Fibroblast of villous mesenchyme (primary cell): ENCODE results near the gene TDRD7. TPM values are rescaled to one million over a fixed set of nuclear protein-coding genes. Genes with fewer than 3 reads are reported as not detected.

ENCODE experiments used
- DNase-seq: peaks from one replicate; pipeline ENCODE4 v3.0.0-alpha.2; 2010; ENCODE audit warnings: low read depth
- H3K4me3 ChIP-seq: 2 replicates; pipeline ENCODE4 v1.5.1; 2011; ENCODE audit warnings: low read depth, mild to moderate bottlenecking, low read length
- total RNA-seq: library from RNA; depleted of rRNA; stranded (reverse); fragments of >200 nt; gene quantifications from 2 replicates; pipeline ENCODE4 v1.2.3, GENCODE V29; 2012
- TF ChIP-seq, protein P1 (sequence below): IDR thresholded peaks from 2 replicates; pipeline ENCODE4 v1.5.1; 2012; ENCODE audit warnings: low read depth, mild to moderate bottlenecking, low read length; ENCODE audit not compliant: insufficient read depth

Gene TDRD7
- total RNA-seq, 1 donor = 11.7 TPM

DNA sequence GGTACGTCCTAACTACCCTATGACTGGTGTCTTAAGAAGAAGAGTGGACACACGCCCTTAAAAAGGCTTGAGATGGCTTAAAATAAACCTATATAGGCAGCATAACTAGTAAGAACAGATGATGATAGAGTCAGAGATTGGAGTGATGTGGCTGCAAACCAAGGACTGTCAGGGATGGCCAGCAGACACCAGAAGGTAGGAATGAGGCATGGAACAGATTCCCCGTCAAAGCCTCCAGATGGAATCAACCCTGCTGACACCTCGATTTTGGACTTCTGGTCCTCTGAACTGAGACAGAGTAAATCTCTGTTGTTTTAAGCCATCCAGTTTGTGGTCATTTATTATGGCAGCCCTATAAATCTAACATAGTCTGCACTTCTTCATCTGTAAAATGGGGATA, 97.0 kb downstream of the TDRD7 start:
- TF ChIP-seq, protein P1, sequence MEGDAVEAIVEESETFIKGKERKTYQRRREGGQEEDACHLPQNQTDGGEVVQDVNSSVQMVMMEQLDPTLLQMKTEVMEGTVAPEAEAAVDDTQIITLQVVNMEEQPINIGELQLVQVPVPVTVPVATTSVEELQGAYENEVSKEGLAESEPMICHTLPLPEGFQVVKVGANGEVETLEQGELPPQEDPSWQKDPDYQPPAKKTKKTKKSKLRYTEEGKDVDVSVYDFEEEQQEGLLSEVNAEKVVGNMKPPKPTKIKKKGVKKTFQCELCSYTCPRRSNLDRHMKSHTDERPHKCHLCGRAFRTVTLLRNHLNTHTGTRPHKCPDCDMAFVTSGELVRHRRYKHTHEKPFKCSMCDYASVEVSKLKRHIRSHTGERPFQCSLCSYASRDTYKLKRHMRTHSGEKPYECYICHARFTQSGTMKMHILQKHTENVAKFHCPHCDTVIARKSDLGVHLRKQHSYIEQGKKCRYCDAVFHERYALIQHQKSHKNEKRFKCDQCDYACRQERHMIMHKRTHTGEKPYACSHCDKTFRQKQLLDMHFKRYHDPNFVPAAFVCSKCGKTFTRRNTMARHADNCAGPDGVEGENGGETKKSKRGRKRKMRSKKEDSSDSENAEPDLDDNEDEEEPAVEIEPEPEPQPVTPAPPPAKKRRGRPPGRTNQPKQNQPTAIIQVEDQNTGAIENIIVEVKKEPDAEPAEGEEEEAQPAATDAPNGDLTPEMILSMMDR = no peak
- DNase-seq = no peak
- no peak overlapping the region for H3K4me3 ChIP-seq

DNA sequence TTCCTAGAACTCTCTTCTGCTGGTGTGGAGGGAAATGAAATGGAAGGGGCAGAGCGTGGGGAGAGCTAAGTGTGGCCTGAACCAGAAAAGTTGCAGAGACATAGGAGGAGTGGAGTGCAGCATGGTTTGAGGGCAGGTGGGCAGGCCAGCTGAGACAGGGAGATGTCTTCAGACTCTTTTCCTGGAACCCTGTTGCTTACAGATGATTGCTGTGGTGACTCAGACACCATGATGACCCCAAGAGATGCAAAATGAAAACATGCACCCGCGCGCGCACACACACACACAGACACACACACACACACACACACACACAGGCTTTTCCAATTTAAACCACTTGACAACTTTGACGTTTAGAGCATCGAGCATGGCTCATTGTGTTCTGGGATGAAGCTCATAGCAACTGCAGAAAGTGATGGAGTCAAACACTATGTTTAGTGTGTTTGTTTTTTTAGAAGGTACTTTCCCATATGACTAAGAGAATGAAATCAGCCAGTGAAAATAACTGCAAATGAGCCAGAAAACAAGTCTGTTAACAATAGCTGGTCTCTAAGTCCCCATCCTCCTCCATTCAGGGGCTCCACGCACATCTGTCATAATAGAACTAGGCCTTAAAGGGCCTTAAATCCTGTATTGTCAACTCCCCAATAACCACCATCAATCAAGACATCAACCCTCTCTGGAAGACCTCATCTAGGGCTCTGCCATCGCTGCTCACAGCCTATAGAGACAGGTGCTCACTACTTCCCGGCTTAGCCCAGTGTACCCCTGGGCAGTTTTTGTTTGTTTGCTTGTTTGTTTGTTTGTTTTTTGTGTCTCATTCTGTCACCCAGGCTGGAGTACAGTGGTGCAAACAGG, 99.1 kb downstream of the TDRD7 start:
- TF ChIP-seq, protein P1 = no peak

DNA sequence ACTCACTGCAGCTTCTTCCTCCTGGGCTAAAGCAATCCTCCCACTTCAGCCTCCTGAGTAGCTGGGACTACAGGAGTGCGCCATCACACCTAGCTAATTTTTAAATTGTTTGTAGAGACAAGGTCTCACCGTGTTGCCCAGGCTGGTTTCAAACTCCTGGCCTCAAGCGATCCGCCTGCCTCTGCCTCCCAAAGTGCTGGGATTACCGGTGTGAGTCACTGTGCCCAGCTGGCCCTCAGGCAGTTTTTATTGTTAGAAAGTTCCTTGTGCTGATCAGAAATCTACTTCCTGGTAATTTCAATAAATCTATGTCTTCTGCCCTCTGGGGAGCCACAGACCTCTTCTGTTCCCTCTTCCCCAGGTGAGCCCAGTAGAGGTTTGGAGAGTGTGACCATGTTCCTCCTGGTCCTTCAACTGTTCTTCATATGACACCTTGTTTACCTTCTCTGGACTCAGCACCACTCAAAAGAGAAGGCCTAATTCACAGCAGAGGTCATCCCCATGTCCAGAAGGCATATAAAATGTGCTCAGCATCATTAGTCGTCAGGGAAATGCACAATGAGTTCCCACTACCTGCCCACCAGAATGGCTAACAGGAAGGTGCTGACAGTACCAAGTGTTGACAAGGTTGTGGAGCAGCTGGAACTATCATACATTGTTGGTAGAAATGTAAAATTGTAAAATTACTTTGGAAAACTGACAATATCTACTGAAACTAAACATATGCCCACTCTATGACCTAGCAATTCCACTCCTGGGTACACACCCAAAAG, 99.9 kb downstream of the TDRD7 start:
- TF ChIP-seq, protein P1 = no peak
- DNase-seq = no peak
- no peak overlapping the region for H3K4me3 ChIP-seq

More for the DNA sequence above, 99.1 kb downstream of the TDRD7 start:
- H3K4me3 ChIP-seq = no peak overlapping the region
- DNase-seq = peak; percentile 73

DNA sequence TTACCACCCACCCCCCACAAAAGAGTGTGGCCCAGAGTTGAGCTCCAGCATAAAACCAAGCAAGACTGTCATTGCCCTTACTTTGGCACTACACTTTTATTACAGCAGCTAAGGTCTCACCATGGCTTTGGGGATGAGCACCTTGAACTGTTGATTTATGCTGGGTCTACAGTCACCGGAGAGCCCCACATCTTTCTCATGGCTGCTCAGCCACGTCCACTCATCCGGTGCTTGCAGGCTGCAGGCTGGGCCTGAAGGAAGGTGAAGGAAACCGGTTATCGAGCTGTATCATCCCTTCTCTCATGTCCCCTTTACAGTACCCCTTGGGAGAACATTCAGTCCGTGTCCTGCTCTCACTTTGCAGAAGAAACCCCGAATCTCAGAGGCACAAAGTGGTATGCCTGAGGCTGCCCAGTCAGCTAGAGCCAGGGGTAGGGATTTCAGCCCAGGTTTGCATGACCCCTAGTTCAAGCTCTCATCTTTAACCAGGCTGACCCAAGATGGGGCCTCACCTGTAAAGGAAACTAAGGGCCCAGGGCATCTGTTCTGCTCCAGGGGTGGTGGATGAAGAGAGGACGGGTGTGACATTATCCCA, 101.2 kb downstream of the TDRD7 start:
- no peak overlapping the region for H3K4me3 ChIP-seq
- TF ChIP-seq, protein P1 = no peak
- DNase-seq = no peak

DNA sequence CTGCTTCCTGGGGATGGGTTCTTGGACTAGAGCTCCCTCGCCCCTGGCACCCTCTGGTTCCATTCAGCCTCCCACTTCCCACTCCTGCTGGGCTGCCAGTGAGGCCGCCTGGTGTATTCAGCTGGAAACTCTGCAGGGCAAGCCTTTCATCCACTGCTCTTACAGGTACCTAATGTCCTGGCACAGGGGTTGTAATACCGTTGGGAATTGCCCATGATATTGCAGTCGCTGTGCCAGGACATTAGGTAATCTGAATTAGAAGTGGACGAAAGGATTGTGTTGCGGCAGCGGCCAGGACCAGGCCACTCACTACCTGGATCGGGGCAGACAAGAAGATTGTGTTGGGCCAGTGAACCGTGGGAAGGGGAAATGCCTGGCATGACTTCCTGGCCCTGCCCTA, 102.6 kb downstream of the TDRD7 start:
- DNase-seq = no peak
- no peak overlapping the region for H3K4me3 ChIP-seq
- TF ChIP-seq, protein P1 = no peak

DNA sequence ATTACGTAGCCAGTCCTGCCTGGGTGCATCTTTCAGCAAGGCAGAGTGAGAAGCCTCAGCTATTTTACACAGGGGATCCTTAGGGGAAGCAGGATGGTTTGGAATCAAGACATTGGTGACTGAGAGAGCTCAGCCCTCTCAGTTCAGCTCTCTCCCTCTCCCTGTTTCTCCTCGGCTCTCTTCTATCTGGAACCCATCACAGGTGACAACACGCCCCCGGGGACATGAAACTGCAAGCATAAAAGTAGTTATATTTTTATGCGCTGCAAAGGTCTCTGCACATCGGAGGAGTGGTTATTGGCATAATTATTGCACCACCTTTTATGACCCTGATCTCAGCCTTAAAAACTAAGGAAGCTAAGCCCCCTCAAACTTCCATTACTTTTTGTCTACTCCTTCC, 103.8 kb downstream of the TDRD7 start:
- H3K4me3 ChIP-seq = no peak overlapping the region
- TF ChIP-seq, protein P1 = no peak
- DNase-seq = no peak
